Sigmoid colon (tissue), 3 donors: ENCODE data around the gene SLC6A11.

Experiments
- POLR2A ChIP-seq, 2 donors: fragments of 450-650 bp; IDR thresholded peaks; one replicate each; pipeline ENCODE4 v1.6.1; 2016; ENCODE audit warnings: antibody characterized with exemption in 2 of 2, mild to moderate bottlenecking in 2 of 2, moderate library complexity in 2 of 2
- TF ChIP-seq, protein P1 (sequence below), 4 experiments: fragments of 450-650 bp in 3 of 4; fragments of 200-600 bp in 1 of 4; IDR thresholded peaks; one replicate each; pipeline ENCODE4 v1.5.1; 2016 to 2019; ENCODE audit warnings: antibody characterized with exemption in 4 of 4, mild to moderate bottlenecking in 3 of 4, moderate library complexity in 2 of 4

DNA sequence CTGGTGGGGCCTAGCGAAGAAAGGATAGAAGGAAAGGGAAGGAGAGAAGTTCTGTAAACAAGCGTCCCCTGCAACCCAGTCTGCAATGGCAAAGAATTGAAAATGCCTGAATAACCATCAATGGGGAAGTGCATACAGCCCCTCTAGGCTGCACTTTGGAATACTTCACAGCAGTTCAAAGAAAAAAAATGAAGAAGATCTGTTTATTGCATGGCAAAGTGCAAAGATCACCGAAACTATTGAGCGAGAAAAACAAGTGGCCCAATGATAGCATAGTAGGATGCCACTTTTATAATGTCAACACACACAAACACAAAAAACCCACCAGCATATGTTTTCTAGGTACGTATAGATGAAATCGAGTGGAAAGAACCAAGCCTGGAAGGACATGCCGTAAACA lies 162.9 kb downstream of the SLC6A11 start:
- TF ChIP-seq, protein P1, sequence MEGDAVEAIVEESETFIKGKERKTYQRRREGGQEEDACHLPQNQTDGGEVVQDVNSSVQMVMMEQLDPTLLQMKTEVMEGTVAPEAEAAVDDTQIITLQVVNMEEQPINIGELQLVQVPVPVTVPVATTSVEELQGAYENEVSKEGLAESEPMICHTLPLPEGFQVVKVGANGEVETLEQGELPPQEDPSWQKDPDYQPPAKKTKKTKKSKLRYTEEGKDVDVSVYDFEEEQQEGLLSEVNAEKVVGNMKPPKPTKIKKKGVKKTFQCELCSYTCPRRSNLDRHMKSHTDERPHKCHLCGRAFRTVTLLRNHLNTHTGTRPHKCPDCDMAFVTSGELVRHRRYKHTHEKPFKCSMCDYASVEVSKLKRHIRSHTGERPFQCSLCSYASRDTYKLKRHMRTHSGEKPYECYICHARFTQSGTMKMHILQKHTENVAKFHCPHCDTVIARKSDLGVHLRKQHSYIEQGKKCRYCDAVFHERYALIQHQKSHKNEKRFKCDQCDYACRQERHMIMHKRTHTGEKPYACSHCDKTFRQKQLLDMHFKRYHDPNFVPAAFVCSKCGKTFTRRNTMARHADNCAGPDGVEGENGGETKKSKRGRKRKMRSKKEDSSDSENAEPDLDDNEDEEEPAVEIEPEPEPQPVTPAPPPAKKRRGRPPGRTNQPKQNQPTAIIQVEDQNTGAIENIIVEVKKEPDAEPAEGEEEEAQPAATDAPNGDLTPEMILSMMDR (IDR thresholded peaks at IDR 0.05) = no peak
- TF ChIP-seq POLR2A (IDR thresholded peaks at IDR 0.05) = no peak
